Suprapubic skin (tissue), 4 donors: ENCODE measurements around the gene BRME1. TPM values are rescaled to one million over a fixed set of nuclear protein-coding genes. Genes with fewer than 3 reads are reported as not detected.

Experiments
- DNase-seq, 2 donors: peaks; one replicate each; pipeline ENCODE4 v3.0.0-alpha.2; 2019; ENCODE audit warnings: low spot score in 2 of 2
- H3K27ac ChIP-seq: fragments of 200-600 bp; sonication (generic); one replicate; pipeline ENCODE4 v1.5.1; 2019
- H3K27me3 ChIP-seq: fragments of 200-600 bp; sonication (generic); one replicate; pipeline ENCODE4 v1.5.1; 2019
- H3K36me3 ChIP-seq: fragments of 200-600 bp; sonication (generic); one replicate; pipeline ENCODE4 v1.5.1; 2019
- H3K4me1 ChIP-seq: fragments of 200-600 bp; sonication (generic); one replicate; pipeline ENCODE4 v1.5.1; 2019
- H3K4me3 ChIP-seq: fragments of 200-600 bp; sonication (generic); one replicate; pipeline ENCODE4 v1.5.1; 2019; ENCODE audit warnings: mild to moderate bottlenecking
- H3K9me3 ChIP-seq: fragments of 200-600 bp; sonication (generic); one replicate; pipeline ENCODE4 v1.5.1; 2019
- EP300 ChIP-seq: sonication (generic); formaldehyde crosslinking; IDR thresholded peaks from one replicate; pipeline ENCODE4 v1.6.1; 2017; ENCODE audit warnings: antibody characterized with exemption
- POLR2A ChIP-seq, 2 donors: fragments of 450-650 bp; IDR thresholded peaks; one replicate each; pipeline ENCODE4 v1.6.1; 2017; ENCODE audit warnings: antibody characterized with exemption in 2 of 2, mild to moderate bottlenecking in 2 of 2, moderate library complexity in 2 of 2
- POLR2AphosphoS5 ChIP-seq, 3 donors: sonication (generic); formaldehyde crosslinking; IDR thresholded peaks; one replicate each; pipeline ENCODE4 v1.6.1; 2017; ENCODE audit warnings: antibody characterized with exemption in 3 of 3
- WGBS: methylation state at CpG from one replicate; pipeline ENCODE4 v1.1.5; 2018; 5-methylcytosine and 5-hydroxymethylcytosine counted together
- total RNA-seq, 4 donors: library from RNA; depleted of rRNA; stranded (reverse); fragments of >200 nt; gene quantifications; one replicate each; pipeline ENCODE4 v1.1.0, GENCODE V29; 2016
- TF ChIP-seq, protein P1 (sequence below), 2 donors: fragments of 200-600 bp in 1 of 2; fragments of 450-650 bp in 1 of 2; sonication (generic) in 1 of 2; IDR thresholded peaks; one replicate each; pipeline ENCODE4 v1.5.1; 2016 to 2019; ENCODE audit warnings: antibody characterized with exemption in 2 of 2, mild to moderate bottlenecking in 1 of 2, moderate library complexity in 1 of 2

BRME1 gene
- total RNA-seq, 4 donors from 2014 or later: 7.6 to 23.0 (median 9.9) TPM

DNA sequence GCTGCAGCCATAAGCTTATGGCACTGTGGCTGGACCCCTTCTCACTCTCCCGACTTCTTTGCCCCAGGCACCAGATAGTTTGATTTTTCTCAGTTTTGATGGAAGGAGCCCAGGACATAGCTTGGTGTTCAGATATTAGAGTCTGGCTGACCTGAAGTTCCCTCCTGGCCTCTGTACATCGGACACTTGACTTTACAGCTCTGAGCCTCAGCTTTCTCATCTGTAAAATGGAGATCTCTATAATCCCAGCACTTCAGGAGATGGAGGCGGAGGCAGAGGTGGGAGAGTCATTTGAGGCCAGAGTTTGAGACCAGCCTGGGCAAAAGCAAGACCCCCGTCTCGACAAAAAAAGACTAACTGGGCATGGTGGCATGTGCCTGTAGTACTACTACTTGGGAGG is 993 bp upstream of the BRME1 start:
- no peaks in the 10 kb centered on the region for H3K27me3 ChIP-seq
- H3K36me3 ChIP-seq: peaks cover 8% of the 10 kb centered on the region
- no peaks in the 10 kb centered on the region for H3K9me3 ChIP-seq
- DNase-seq: no peak
- peak overlapping the region; percentile 92 for H3K4me3 ChIP-seq
- 76% methylated on average over 5 of the region's 5 CpGs for WGBS
- H3K27ac ChIP-seq: no peak overlapping the region
- H3K4me1 ChIP-seq: peaks cover 17% of the 10 kb centered on the region
- TF ChIP-seq POLR2A (IDR thresholded peaks at IDR 0.05) (no peak), EP300 (no peak), POLR2AphosphoS5 (IDR thresholded peaks at IDR 0.05) (no peak)
- TF ChIP-seq, protein P1, sequence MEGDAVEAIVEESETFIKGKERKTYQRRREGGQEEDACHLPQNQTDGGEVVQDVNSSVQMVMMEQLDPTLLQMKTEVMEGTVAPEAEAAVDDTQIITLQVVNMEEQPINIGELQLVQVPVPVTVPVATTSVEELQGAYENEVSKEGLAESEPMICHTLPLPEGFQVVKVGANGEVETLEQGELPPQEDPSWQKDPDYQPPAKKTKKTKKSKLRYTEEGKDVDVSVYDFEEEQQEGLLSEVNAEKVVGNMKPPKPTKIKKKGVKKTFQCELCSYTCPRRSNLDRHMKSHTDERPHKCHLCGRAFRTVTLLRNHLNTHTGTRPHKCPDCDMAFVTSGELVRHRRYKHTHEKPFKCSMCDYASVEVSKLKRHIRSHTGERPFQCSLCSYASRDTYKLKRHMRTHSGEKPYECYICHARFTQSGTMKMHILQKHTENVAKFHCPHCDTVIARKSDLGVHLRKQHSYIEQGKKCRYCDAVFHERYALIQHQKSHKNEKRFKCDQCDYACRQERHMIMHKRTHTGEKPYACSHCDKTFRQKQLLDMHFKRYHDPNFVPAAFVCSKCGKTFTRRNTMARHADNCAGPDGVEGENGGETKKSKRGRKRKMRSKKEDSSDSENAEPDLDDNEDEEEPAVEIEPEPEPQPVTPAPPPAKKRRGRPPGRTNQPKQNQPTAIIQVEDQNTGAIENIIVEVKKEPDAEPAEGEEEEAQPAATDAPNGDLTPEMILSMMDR (IDR thresholded peaks at IDR 0.05): no peak

DNA sequence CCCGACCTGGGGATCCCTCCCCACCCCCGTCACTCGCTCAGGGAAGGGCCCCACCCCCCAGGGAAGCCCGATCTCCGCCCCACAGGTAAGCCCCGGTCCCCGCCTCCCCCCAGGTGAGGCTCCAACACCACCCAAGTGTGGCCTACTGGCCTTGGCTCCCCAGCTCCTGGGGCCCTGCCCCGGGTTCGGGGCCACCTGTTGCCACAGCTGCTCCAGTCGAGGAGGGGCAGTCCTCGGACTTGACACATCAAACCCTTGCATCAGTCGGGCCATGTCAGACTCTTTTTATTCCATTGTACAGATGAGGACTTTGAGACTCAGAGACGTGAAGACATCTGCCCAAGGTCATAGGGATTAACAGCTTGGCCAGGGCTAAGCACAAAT is 596 bp upstream of the BRME1 start:
- Histone ChIP-seq H3K4me1 (peaks cover 17% of the 10 kb centered on the region), H3K9me3 (no peaks in the 10 kb centered on the region), H3K36me3 (peaks cover 4% of the 10 kb centered on the region), H3K27me3 (no peaks in the 10 kb centered on the region), H3K4me3 (peak overlapping the region; percentile 92), H3K27ac (peak overlapping the region; percentile 83)
- no peak for TF ChIP-seq EP300
- TF ChIP-seq POLR2A (IDR thresholded peaks at IDR 0.05): no peak
- TF ChIP-seq POLR2AphosphoS5 (IDR thresholded peaks at IDR 0.05): no peak
- TF ChIP-seq, protein P1 (IDR thresholded peaks at IDR 0.05): no peak
- no CpG with 5 or more reads among the region's 13 CpGs for WGBS
- no peak for DNase-seq

DNA sequence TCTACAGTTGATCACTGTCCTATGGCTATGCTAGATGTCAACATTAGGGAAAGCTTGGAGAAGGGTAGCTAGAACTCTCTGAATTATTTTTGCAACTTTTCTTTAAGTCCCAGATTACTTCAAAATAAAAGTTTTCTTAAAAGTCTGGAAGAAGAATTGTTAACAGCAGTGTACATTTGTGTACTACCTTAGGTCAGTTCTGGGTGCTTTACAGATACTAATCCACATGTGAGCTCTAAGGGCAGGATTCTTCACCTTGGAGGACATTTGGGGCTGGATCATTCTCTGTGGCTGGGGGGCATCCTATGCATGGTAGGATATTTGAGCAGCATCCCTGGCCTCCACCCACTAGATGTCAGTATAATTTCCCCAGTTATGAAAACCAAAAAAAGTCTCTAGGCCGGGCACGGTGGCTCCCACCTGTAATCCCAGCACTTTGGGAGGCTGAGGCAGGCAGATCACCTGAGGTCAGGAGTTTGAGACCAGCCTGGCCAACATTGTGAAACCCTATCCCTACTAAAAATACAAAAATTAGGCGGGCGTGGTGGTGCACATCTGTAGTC is 2.8 kb downstream of the BRME1 start:
- Histone ChIP-seq H3K36me3 (no peaks in the 10 kb centered on the region), H3K4me3 (no peak overlapping the region), H3K27ac (no peak overlapping the region), H3K27me3 (no peaks in the 10 kb centered on the region), H3K9me3 (no peaks in the 10 kb centered on the region), H3K4me1 (peaks cover 17% of the 10 kb centered on the region)
- no peak for TF ChIP-seq POLR2A (IDR thresholded peaks at IDR 0.05)
- TF ChIP-seq, protein P1 (IDR thresholded peaks at IDR 0.05): peak in 1 of 2 donors; percentile 15
- WGBS: 90% methylated on average over 4 of the region's 4 CpGs
- DNase-seq: no peak

DNA sequence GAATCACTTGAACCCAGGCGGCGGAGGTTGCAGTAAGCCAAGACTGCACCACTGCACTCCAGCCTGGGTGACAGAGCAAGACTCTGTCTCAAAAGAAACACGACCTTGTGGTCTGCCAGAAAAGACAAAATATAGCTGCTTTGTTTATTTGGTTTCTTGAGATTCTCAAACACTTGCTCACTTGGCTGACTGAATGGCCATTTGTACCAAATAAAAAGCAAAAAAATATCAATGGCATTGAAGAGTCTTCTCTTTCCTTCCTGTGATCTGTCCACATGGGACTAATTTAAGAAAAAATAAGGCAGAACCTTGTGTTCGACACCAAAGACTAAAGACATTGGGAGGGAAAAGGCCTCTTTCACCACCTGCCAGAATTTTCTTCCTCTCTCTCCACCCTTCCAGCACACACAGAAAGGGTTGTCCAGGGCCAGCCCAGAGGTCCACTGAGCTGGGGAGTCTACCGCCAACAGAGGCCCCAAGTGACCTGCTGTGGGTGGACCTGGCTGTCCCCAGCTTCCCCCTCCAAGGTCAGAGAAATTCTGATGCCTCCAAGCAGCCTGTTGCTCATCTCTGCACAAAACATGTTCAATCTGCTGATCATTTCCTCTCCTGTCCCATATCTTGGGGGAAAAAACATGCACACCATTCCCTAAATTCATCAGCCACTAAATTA is 5.9 kb downstream of the BRME1 start:
- DNase-seq: no peak
- WGBS: 67% methylated on average over 5 of the region's 5 CpGs
- no peaks in the 10 kb centered on the region for H3K4me1 ChIP-seq
- no peaks in the 10 kb centered on the region for H3K27me3 ChIP-seq
- H3K36me3 ChIP-seq: no peaks in the 10 kb centered on the region
- H3K9me3 ChIP-seq: no peaks in the 10 kb centered on the region
- no peak overlapping the region for H3K4me3 ChIP-seq
- H3K27ac ChIP-seq: no peak overlapping the region
- TF ChIP-seq POLR2A (IDR thresholded peaks at IDR 0.05) (no peak), POLR2AphosphoS5 (IDR thresholded peaks at IDR 0.05) (no peak), EP300 (no peak)
- TF ChIP-seq, protein P1 (IDR thresholded peaks at IDR 0.05): no peak

DNA sequence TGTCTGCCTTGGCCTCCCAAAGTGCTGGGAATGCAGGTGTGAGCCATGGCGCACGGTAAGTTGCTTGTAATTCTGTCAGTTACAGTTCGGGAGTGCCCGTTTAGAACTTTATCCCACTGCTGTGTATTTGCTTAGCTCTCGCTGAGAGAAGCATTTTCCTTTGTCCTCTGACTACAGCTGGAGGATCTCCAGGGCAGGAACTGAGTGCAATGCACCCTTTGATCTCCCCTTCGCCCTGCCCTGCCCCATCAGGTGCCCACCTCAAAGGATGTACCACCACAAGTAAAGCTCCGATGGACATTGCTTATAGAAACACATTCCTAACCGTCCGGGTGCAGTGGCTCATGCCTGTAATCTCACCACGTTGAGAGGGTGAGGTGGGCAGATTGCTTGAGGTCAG is 6.5 kb downstream of the BRME1 start:
- 89% methylated on average over 9 of the region's 10 CpGs for WGBS
- DNase-seq: no peak
- Histone ChIP-seq H3K27ac (no peak overlapping the region), H3K27me3 (no peaks in the 10 kb centered on the region), H3K4me3 (no peak overlapping the region), H3K9me3 (no peaks in the 10 kb centered on the region), H3K36me3 (no peaks in the 10 kb centered on the region), H3K4me1 (no peaks in the 10 kb centered on the region)
- TF ChIP-seq, protein P1 (IDR thresholded peaks at IDR 0.05): no peak
- TF ChIP-seq EP300 (no peak), POLR2AphosphoS5 (IDR thresholded peaks at IDR 0.05) (no peak), POLR2A (IDR thresholded peaks at IDR 0.05) (no peak)
